HG03025 (cell line): ENCODE results near the gene HACD2.
"Not testable (repeated sequence)": the region's sequence is repeated elsewhere in the genome, so short reads cannot be mapped to it uniquely, and the experiment has no call there.

Experiments used
- ATAC-seq: cut with Tn5 transposase; IDR thresholded peaks from one replicate; pipeline ENCODE4 v1.9.1; 2021; ENCODE audit warnings: mild to moderate bottlenecking, moderate library complexity; ENCODE audit not compliant: unreplicated experiment, low FRiP score

The HACD2 gene

DNA sequence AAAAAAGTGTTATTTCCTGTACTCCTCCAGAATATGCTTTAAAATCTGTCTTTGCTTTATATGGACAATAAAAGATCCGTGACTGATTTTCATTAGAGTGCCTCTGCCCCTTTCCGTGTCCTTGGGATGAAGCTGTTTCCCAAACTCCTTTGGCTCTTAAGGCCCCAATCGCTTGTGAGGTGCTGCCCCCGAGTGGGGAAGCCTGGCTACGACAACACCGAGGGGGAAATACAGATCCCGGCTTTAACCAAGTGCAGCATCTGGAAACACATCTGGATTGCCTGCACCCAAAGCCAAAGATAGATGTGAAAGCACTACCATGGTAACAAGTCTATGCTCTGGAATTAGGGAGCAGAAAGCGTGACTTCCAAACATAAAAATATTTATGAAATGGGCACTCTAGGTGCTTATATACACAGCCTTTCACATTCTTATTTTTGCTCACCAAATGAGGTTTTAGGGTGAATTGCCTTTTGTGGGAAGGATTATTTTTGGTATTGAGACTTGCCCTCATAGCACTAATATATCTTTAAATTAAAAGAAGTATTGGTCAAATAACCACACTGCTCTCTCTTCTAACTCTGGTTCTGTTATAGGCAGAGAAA lies 95.4 kb downstream of the HACD2 start:
- no peak for ATAC-seq

DNA sequence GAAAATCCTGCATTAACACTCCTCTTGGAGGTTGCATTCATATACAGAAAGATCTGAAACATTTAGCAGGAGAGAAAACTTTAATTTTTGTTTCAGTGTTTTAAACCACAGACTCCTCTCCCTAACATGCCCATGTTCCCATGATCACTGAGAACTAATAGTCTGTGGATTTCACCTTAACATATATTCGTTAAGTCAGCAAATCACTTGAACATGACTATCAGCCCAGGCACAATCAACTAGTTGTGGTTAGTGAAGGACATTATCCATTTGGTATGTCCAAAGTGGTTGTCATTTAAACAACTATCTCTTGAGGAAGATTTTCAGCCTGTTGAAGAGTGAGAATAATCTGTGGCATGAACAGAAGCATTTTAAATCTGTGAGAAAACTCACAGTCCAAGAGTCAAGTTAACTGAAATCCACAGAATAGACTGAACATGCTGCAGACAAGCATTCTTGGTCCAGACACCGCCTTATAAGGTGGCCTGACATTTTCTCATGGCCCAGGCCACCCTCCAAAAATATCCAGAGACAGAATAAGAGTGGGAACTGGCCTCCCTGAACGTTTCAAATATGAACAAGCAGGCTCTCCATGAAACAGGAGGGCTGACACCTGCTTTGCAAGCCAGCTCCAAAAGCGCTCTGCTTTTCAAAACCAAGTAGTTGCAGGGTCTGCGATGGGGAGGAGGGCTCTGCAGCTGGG lies 96.1 kb downstream of the HACD2 start:
- ATAC-seq = no peak

DNA sequence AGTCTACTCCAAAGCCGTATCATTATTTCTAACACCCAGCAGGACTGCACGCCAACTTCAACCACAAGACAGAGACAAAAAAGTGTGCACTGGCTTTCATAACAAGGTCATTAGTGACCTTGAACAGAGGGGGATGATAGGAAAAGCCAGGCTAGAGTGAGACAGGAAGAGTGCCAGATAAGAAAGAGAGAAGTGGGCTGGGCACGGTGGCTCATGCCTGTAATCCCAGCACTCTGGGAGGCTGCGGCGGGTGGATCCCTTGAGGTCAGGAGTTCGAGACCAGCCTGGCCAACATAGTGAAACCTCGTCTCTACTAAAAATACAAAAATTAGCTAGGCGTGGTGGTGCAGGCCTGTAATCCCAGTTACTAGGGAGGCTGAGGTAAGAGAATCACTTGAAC lies 97.8 kb downstream of the HACD2 start:
- ATAC-seq = not testable (repeated sequence)

DNA sequence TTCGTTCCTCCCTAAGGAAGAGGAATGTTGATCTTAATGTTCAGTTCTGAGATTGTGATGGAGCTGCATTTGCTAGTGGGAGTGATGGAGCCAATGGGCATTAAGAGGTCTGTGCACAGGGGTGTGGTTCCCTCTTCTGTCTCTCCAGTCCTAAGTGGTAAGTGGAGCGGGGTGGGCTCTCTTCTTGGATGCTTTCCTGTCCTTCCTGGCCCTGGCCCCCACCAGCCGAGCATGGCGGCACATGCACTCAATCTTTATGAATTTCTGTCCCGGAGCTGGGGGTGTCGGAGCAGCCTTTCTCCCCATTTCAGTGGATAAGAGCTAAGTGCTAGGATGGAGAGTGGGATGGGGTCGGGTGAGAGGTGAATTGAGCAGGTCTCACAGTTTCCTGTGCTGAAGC lies 98.4 kb downstream of the HACD2 start:
- ATAC-seq = no peak

DNA sequence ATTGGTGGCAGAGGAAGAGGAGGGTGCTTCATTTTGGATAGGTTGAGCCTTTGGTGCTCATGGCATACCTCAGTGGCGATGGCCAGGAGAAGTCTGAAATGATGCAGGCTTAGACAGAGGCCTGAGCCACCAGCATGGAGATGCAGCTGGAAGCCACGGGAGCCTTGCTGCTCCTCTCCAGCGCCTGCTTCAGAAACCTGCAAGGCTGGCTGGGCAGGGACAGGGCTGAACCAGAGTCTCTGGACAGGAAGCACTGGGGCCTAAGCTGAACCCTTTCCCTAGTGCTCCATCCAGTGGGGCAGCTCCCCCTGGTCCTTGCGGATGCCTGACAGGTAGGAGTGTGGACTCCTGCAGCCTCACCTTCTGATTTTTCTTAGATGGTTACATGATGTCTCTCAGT lies 99.3 kb downstream of the HACD2 start:
- ATAC-seq = no peak

DNA sequence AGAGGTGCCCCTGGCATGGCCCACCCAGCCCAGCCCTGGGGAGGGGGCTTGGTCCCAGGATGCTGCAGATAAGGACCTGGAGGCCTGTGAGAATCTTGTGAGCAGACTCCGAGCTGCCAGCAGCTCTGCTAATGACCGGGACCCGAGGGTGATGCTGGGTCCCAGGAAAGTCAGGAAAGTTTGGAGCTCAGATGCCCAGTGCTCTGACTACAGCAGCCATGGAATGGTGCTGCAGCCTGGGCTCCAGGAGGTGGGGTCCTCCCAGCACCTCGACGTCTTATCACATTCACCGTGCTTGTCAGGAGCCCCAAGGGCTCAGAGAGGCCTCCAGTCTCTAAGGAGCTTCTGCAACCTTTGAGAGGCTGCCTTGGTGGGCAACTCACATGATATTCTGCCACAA lies 101.7 kb downstream of the HACD2 start:
- ATAC-seq = no peak

DNA sequence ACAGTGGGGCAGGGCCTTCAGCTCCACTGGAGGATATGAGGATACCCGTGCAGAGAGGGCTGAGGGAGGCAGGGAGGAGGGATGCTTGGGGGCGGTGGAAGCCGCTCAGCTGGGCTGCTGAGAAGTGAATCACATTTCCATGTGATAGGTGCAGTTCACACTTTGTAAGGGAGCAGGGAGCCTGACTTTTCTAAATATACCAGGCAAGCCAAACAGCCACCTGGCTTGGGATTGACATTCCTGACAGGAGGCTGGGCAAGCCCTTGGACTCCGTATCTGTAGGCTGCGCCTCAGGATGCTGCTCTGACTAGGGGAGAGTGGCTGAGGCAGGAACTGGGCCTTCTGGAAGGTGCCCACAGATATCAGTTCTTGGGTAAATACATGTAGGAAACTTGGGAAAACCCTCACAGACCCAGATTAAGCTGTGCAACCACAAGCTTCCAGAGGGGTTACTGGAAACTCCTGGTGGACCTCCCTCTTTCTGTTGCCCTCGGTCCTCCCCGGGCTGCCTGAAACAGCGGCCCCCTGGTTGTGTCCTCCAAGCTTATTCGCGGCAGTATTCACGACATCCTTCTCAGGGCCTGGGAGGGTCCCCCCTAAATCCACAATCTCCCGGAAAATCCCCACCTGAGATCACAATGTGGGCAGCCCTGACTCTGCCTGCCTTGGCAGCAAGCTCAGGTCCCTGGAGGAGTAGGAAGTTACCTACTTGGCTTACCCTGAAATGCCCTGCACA lies 103.0 kb downstream of the HACD2 start:
- no peak for ATAC-seq

DNA sequence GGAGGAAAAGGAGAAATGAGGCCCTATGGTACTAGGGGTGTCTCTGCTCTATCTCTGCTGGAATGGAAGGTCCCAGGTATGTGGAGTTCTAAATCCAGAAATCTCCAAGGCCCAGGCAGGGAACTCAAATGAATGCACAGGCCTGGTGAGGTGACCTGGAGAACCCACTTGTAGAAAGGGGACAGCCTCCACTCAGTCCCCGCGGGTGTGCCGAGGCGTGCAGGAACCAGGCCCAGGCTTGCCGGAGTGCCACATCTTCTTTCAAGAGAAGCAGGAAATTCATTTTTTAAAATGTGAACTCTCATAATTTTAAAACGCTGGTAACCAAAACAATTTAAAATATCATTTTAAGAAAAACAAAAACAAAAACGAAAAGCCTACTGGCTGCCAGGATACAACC lies 103.8 kb downstream of the HACD2 start:
- ATAC-seq = no peak

DNA sequence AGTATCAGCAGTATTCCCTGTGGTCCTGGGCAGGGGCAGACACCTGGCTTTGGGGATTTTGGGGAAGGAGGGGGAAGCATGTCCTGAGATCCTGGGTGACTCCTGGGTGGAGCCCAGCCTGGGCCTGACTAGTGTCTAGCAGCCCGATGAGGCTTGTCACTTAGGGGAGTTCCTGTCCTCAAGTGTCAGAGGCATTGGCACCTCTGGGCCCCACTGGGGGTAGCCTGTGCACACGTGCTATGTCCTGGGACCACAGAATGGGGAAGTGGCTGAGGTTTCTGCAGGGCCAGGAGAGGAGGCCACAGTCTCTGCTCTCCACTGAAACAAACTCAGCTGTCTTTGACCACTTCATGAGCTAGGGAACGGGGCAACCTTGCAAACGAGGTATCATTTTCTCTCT lies 104.4 kb downstream of the HACD2 start:
- ATAC-seq = no peak

DNA sequence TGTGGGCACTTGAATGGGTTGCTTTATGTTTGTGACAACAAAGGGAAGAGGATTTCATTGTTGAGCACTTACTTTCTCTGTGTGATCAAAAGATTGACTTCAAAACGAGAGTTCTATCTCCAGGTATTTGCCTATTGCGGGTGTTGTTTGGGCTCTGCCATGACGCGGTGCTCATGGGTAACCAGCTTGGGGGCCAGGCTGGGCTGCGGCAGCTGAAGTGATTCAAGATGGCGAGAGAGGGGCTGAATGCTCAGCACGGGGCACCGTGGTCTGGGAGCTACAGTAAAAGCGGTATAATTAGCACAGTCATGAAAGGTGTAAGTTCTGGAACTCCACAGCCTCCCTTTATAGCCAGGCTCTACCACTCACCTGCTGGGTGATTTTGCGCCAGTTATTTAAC lies 105.0 kb downstream of the HACD2 start:
- no peak for ATAC-seq

DNA sequence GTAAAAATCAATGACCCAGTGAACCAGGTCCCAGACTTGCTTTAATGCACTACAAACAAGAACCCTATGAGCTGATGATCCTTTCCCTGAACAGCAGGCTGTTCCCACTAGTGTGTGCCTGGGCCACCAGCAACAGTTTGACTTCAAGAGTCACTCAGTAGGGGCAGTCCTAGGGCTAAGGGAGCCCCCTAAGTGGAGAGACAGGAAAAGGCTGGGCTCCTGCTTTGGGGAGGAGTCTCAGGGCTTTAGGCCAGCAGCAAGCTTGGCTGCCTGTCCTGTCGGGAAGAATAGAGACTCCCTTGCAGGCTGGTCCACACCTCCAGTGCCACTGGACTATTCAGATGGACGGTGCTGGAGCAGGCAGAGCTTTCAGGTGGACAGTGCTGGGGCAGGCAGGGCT lies 106.5 kb downstream of the HACD2 start:
- no peak for ATAC-seq

DNA sequence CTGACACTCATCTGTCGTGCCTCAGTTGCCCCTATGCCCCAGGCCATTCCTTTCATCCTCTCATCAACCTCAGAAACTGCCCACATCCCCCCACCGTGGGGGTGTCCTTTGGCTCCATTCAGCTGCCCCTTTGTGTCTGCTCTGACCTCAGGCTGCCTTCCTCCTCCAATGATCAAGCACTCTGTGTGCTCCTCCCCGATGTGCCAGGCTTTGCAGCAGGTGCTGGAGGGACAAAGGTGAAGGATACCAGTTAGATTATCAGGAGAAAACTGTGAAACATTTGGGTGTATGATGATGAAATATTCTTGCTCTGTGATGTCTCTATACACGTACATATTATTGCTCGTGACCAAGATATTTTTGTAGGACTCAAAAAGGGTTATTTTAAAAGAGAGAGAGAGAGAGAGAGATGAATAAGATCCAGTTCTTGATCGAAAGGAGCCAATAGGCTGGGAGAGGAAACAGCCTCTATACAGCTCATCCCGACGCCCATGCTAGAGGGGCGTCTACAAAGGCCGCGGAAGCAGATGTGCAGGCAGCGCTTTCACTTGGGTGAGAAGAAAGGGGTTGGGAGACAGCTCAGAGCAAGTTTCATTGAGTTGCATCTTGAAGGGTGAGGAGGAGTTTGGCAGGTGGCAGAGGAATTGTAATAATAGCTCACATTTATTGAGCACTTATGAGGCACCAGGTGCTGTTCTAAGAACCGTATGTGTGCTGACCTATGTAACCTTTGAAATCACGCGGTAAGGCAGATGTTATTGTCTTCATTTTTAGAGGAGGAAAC lies 107.7 kb downstream of the HACD2 start:
- ATAC-seq = no peak

DNA sequence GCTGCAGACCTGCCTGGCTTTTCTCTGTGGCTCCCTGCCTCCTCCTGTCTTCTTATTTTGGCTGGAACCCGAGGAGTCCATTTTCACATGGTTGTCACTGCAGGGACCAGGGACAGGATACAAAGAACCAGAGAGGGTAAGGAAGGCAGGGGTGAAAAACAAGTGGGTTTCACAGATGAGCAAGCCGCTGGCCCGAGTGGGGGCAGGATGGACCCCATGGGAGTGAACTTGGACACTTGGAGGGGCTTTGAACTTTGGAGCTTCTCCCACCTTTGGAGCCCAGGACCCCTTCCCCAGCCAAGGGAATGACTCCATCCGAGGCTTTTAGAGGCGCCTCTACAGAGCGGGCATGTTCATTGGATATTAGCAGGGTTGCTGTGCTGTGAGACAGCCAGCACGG lies 109.1 kb downstream of the HACD2 start:
- no peak for ATAC-seq

DNA sequence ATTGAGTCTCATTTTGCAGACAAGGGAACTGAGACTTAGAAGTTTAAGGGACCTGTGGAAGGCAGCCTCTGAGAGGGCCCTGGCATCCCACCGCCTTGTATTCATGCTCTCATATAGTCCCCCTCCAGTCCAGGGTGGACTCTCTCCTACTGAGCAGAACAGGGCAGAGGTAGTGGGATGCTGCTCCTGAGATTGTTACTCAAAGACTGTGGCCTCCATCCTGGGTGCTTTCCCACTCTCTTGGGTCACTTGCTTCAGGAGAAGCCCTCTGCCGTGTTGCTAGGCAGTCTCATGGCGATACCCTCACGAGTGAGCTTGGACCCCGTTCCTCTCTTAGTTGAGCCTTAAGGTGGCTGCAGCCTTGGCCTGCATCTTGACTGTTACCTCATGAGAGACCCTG lies 113.7 kb downstream of the HACD2 start:
- ATAC-seq = no peak

DNA sequence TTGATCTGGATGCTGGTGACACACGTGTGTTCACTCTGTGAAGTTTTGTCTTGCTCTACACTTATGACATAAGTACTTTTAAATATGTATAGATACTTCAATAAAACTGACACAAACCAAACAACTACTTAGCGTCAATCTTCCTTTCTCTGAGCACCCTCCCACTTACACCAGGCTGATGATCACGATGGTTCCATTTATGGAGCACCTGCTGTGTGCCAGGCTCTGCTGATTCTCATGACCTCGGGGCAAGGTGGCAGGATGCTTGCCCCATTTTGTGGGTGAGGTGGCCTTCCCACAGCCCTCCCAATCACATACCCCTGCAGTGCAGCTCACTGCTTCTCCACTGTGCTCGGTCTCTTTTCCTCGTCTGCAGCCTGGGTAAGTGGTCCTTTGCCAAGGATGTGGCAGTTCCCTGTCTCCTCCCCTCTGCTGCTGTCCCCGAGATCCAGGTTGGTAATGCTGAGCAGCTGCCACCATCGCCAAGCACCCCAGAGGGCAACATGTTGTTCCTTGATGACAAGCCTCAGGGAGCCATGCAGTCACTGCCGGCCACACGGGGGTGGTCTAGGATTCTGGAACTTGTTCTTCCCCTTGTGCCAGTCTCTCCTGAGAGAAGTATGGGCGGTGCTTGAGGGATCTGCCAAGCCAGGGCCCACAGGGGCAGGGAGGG lies 115.4 kb downstream of the HACD2 start:
- no peak for ATAC-seq

DNA sequence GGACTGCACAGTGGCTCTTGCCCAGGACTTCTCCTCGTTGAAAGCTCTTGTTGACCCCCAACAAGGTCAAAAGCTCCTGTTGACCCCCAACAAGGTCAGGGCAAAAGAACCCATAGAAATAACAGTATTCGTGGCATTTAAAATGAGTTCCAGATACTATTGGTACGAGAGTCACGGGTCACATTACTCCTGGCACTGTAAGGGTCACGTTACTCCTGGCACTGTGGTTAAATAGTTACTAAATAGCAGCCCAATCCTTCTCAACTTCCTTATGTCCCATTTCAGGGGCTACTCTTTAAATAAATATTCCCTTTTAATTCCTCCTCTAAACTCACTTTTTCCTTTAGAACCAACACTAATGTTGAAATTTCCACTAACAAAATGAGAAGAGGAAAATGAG lies 117.8 kb downstream of the HACD2 start:
- no peak for ATAC-seq

DNA sequence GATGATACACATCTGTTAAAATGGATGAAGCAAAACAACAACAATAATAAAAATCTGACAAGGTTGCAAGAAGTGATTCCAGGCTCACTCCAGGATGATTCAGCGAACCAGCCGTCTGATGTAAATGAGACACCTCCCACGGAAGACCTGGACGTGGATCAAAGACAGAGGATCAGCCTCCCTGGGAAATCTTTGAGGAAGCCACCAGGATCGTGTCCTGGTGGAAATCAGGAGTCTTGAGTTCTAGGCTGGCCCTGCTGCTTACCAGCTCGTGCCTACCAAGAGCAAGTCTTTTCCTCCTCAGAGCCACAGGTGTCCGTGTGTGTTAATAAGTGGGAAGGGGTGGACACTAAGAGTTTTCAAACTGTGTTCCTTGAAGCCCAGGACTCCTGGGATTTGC lies 120.6 kb downstream of the HACD2 start:
- no peak for ATAC-seq

DNA sequence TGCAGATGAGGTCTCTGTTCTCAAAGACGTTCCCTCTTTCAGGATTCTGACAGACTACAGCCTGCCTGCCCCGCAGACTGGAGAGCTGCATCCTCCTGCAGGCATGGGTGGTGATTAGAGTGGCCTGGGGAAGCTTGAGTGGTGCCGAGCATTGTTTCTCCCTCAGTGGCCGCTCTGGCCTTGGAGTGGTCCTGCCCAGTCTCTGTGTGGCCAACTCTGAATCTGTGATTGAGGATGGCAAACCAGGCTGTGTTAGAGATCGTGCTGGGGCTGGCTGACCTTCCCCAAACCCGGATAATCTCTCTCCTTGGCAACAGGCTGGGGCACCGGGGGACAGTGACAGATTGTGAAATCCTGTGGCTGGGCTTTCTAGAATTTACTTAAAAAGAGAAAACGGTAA lies 125.0 kb downstream of the HACD2 start:
- no peak for ATAC-seq

DNA sequence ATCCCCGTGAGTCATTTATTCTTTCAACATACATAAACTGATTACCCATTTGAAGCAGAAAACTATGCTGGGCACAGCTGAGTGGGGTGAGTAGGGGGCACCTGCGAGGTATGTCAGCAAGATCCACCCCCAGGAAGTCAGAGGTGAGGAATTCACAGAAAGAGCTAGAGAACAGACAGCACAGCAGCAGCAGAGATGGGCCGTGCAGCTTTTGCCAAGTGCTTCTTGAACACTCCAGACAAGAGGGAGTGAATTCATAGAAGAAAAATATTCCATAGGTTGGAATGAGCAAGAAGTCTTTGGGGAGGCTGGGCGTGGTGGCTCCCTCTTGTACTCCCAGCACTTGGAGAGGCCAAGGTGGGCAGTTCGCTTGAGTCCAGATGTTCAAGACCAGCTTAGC lies 126.6 kb downstream of the HACD2 start:
- no peak for ATAC-seq

DNA sequence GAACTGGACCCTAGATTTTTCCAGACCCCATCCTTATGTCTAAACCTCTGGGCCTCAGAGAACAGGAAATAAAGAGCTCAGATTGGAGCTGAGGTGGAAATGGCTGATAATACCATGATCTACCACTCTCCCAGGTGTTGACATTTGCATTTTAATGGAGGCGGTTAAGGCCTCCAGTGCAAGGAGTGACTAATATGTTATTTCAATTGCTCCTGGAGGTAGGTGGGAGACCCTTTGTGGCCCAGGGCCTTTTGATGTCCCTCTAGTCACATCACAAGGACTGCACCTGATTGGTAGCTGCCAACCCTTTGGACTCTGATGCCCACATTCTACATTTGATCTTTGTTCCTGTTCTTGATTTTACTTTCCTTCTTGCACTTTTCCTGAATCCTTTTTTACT lies 127.0 kb downstream of the HACD2 start:
- no peak for ATAC-seq

DNA sequence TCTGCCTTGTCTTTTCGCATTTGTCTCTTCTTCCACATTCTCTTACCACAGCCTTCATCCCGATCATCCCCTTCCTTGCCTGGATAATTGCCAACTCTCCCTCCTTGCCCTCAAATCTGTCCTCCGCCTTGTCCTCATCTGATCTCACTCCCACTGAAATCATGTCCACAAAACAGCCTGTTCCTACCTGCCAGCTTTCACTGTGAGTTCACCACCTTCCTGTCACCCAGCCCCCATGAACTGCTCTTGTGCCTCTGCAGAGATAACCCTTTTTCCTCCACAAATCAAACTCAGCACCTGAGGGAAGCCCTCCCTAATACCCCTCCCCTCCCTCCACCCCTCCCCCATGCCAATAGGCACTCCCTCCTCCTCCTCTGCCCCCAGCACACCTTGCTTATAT lies 131.2 kb downstream of the HACD2 start:
- ATAC-seq = no peak
